Measurements from ENCODE around the gene PTGER2. TPM values are rescaled to one million over a fixed set of nuclear protein-coding genes. Genes with fewer than 3 reads are reported as not detected.

Gene PTGER2
- polyA plus RNA-seq, 3 donors: 51.5 to 90.4 (median 72.8) TPM

DNA sequence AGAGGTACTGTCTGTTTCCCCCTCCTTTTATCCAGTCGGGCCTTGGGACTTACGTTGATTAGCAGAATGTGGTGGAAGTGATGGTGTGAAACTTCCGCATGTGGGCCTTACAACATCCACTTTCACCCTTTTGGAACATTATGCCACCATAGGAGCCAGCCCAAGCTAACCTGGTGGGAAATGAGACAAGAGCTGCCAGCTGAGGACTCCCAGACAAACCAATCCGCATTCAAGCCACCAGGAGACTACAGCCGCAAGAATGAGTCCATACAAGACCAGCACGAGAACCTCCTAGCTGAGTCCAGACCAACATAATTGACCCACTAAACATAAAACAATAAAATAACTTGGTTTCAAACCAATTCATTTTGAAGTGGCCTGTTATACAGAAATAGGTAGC lies 9.1 kb upstream of the PTGER2 start:
- H3K4me2 ChIP-seq (replicated peaks; ENCODE audit: extremely low read depth, low read length, poor library complexity, severe bottlenecking): no peak overlapping the region
- Mint-ChIP-seq H3K4me3 (no peak overlapping the region), H3K27ac (peak overlapping the region in 4 of 7 donors; percentile 27 to 58 (median 48)), H3K9me3 (peaks cover 0 to 3% (median 0%) of the 10 kb centered on the region in 7 donors), H3K27me3 (ENCODE audit: low read depth in 3 of 3) (peaks cover 2 to 7% (median 3%) of the 10 kb centered on the region in 3 donors), H3K4me1 (peaks cover 56% of the 10 kb centered on the region), H3K36me3 (peaks cover 4 to 12% of the 10 kb centered on the region in 2 donors)
- TF ChIP-seq, protein P1, sequence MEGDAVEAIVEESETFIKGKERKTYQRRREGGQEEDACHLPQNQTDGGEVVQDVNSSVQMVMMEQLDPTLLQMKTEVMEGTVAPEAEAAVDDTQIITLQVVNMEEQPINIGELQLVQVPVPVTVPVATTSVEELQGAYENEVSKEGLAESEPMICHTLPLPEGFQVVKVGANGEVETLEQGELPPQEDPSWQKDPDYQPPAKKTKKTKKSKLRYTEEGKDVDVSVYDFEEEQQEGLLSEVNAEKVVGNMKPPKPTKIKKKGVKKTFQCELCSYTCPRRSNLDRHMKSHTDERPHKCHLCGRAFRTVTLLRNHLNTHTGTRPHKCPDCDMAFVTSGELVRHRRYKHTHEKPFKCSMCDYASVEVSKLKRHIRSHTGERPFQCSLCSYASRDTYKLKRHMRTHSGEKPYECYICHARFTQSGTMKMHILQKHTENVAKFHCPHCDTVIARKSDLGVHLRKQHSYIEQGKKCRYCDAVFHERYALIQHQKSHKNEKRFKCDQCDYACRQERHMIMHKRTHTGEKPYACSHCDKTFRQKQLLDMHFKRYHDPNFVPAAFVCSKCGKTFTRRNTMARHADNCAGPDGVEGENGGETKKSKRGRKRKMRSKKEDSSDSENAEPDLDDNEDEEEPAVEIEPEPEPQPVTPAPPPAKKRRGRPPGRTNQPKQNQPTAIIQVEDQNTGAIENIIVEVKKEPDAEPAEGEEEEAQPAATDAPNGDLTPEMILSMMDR (IDR thresholded peaks at IDR 0.05): no peak
- intact Hi-C loops (cut with micrococcal nuclease): loop anchor here in 1 of 2 donors (10.0 kb wide), 1 partner anchor 50 kb away; no protein-coding TSS in a partner anchor
- H3K36me3 ChIP-seq (replicated peaks in 1 of 2; ENCODE audit: control insufficient read depth in 1 of 2, insufficient read depth in 2 of 2, low read length in 2 of 2): no peaks in the 10 kb centered on the region
- no peaks in the 10 kb centered on the region for H3K27me3 ChIP-seq (ENCODE audit: control insufficient read depth in 2 of 2, insufficient read depth in 2 of 2, low read length in 2 of 2)
- H3K9ac ChIP-seq (ENCODE audit: insufficient read depth, low read length, poor library complexity, severe bottlenecking): no peak overlapping the region
- H3K79me2 ChIP-seq (ENCODE audit: insufficient read depth, low read length): peaks cover 10% of the 10 kb centered on the region
- H2AFZ ChIP-seq (ENCODE audit: insufficient read depth, low read depth, low read length, poor library complexity, severe bottlenecking): no peak overlapping the region
- WGBS (ENCODE audit: insufficient coverage): 100% methylated on average over 3 of the region's 6 CpGs
- no peaks in the 10 kb centered on the region for H3K9me3 ChIP-seq (replicated peaks in 1 of 2; ENCODE audit: control insufficient read depth in 1 of 2, insufficient read depth in 1 of 2, low read length in 2 of 2)
- peaks cover 37 to 52% of the 10 kb centered on the region in 2 donors for H3K4me1 ChIP-seq (ENCODE audit: control insufficient read depth in 1 of 2, insufficient read depth in 2 of 2, low read length in 2 of 2)
- H3K27ac ChIP-seq (ENCODE audit: low read depth in 1 of 2, low read length in 2 of 2): no peak overlapping the region
- no peaks in the 10 kb centered on the region for H4K20me1 ChIP-seq (ENCODE audit: insufficient read depth, low read length)
- H3K4me3 ChIP-seq (replicated peaks in 1 of 3; ENCODE audit: low read depth in 2 of 3, low read length in 3 of 3): no peak overlapping the region
- DNase-seq: peak in 1 of 3 donors; percentile 52

DNA sequence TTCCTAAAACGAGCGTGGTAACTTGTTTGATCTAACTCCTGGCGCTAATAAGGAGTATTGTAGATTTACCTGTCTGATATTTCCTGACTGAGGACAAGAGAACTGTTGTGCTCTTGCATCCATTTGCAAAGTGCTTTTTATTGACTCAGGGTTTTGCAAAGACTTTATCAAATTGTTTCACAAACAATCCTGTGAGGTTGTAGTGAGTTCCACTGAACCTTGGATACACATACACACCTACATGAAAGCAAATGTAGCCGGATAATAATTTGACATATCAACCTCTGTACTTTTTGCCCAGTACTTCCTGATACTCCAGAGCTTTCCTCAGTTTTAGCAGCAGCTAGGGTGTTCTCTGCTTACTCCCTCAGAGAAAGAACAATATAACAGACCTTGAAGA lies 6.7 kb upstream of the PTGER2 start:
- Mint-ChIP-seq H3K9me3 (peaks cover 0 to 4% (median 2%) of the 10 kb centered on the region in 7 donors), H3K4me3 (no peak overlapping the region), H3K36me3 (peaks cover 8 to 26% of the 10 kb centered on the region in 2 donors), H3K27ac (peak overlapping the region; percentile 54 to 88 (median 64)), H3K4me1 (peaks cover 68% of the 10 kb centered on the region), H3K27me3 (ENCODE audit: low read depth in 3 of 3) (peaks cover 0 to 11% (median 2%) of the 10 kb centered on the region in 3 donors)
- Histone ChIP-seq H2AFZ (ENCODE audit: insufficient read depth, low read depth, low read length, poor library complexity, severe bottlenecking) (no peak overlapping the region), H3K9ac (ENCODE audit: insufficient read depth, low read length, poor library complexity, severe bottlenecking) (no peak overlapping the region), H3K4me3 (replicated peaks in 1 of 3; ENCODE audit: low read depth in 2 of 3, low read length in 3 of 3) (no peak overlapping the region), H3K27me3 (ENCODE audit: control insufficient read depth in 2 of 2, insufficient read depth in 2 of 2, low read length in 2 of 2) (no peaks in the 10 kb centered on the region), H3K4me2 (replicated peaks; ENCODE audit: extremely low read depth, low read length, poor library complexity, severe bottlenecking) (no peak overlapping the region), H3K79me2 (ENCODE audit: insufficient read depth, low read length) (peaks cover 27% of the 10 kb centered on the region), H3K27ac (ENCODE audit: low read depth in 1 of 2, low read length in 2 of 2) (peak overlapping the region in 1 of 2 donors; percentile 54), H3K36me3 (replicated peaks in 1 of 2; ENCODE audit: control insufficient read depth in 1 of 2, insufficient read depth in 2 of 2, low read length in 2 of 2) (no peaks in the 10 kb centered on the region), H3K4me1 (ENCODE audit: control insufficient read depth in 1 of 2, insufficient read depth in 2 of 2, low read length in 2 of 2) (peaks cover 58 to 68% of the 10 kb centered on the region in 2 donors), H3K9me3 (replicated peaks in 1 of 2; ENCODE audit: control insufficient read depth in 1 of 2, insufficient read depth in 1 of 2, low read length in 2 of 2) (no peaks in the 10 kb centered on the region), H4K20me1 (ENCODE audit: insufficient read depth, low read length) (no peaks in the 10 kb centered on the region)
- TF ChIP-seq, protein P1 (IDR thresholded peaks at IDR 0.05): no peak
- 90% methylated on average over 4 of the region's 4 CpGs for whole genome bisulfite sequencing (ENCODE audit: insufficient coverage)
- intact Hi-C loops (cut with micrococcal nuclease): loop anchor here in 1 of 2 donors (10.0 kb wide), 1 partner anchor 47 kb away; no protein-coding TSS in a partner anchor
- no peak for DNase-seq
